B cell (primary cell): Measurements from ENCODE around the gene CLCN2. TPM values are rescaled to one million over a fixed set of nuclear protein-coding genes. Genes with fewer than 3 reads are reported as not detected.
A peak's percentile ranks its signal among the peaks of the same experiment; 100 is the strongest.

Experiments
- ATAC-seq: fragments of 200-7000 bp; cut with Tn5 transposase; one replicate; pipeline ENCODE4 v1.10.0; 2021; ENCODE audit warnings: low read depth, mild to moderate bottlenecking, moderate number of reproducible peaks, moderate library complexity
- CTCF ChIA-PET: fragments of 350-600 bp; sonication (Branson Sonifier 250); formaldehyde crosslinking; loops from one replicate; lab custom pipeline; 2021; ENCODE audit warnings: antibody characterized with exemption, inconsistent platforms; lab: Charles Lee
- POLR2A ChIA-PET: fragments of 350-600 bp; sonication (Branson Sonifier 250); formaldehyde crosslinking; loops from one replicate; lab custom pipeline; 2021; ENCODE audit warnings: antibody characterized with exemption; lab: Charles Lee
- DNase-seq: peaks from one replicate; pipeline ENCODE4 v3.0.0; 2013
- H2AFZ ChIP-seq: 2 replicates; pipeline ENCODE4 v1.6.1; 2012; ENCODE audit warnings: mild to moderate bottlenecking, low read depth, low read length; ENCODE audit not compliant: insufficient read depth, poor library complexity, severe bottlenecking
- H3K27ac ChIP-seq, 2 donors: 1 replicate in 1 of 2; 2 replicates in 1 of 2; pipeline ENCODE4 v1.5.1; 2012 to 2013; ENCODE audit warnings: low read length in 2 of 2, mild to moderate bottlenecking in 2 of 2, moderate library complexity in 1 of 2
- H3K27me3 ChIP-seq, 4 experiments: fragments of 200-600 bp in 1 of 4; sonication (generic) in 1 of 4; replicated peaks in 1 of 4; 1 replicate in 2 of 4; 2 replicates in 2 of 4; pipeline versions ENCODE4 v1.6.1 to v1.7.0; 2013 to 2016; ENCODE audit warnings: low read length in 3 of 4, mild to moderate bottlenecking in 2 of 4, mixed read lengths in 1 of 4, moderate library complexity in 1 of 4; ENCODE audit not compliant: insufficient read depth in 4 of 4, control insufficient read depth in 3 of 4; ENCODE audit errors: control extremely low read depth in 1 of 4
- H3K36me3 ChIP-seq, 2 experiments: replicated peaks in 1 of 2; 1 replicate in 1 of 2; 2 replicates in 1 of 2; pipeline versions ENCODE4 v1.6.1 to v1.7.1; 2013; ENCODE audit warnings: low read length in 1 of 2; ENCODE audit not compliant: insufficient read depth in 2 of 2, control insufficient read depth in 1 of 2; ENCODE audit errors: control extremely low read depth in 1 of 2, extremely low read depth in 1 of 2
- H3K4me1 ChIP-seq, 2 donors: fragments of 200-600 bp in 1 of 2; sonication (generic) in 1 of 2; 1 replicate in 1 of 2; 2 replicates in 1 of 2; pipeline versions ENCODE4 v1.5.1 to v1.6.1; 2013 to 2017; ENCODE audit warnings: low read length in 2 of 2; ENCODE audit not compliant: control insufficient read depth in 2 of 2, insufficient read depth in 2 of 2
- H3K4me2 ChIP-seq: replicated peaks from 2 replicates; pipeline ENCODE3; 2012; ENCODE audit warnings: mild to moderate bottlenecking, low read depth, low read length; ENCODE audit not compliant: poor library complexity, severe bottlenecking
- H3K4me3 ChIP-seq, 5 experiments: fragments of 200-600 bp in 1 of 5; sonication (generic) in 1 of 5; 1 replicate in 3 of 5; 2 replicates in 2 of 5; pipeline versions ENCODE4 v1.5.1 to v1.7.0; 2011 to 2016; ENCODE audit warnings: low read length in 4 of 5, mild to moderate bottlenecking in 4 of 5, low read depth in 2 of 5, control low read depth in 1 of 5, moderate library complexity in 1 of 5; ENCODE audit not compliant: insufficient read depth in 1 of 5; ENCODE audit errors: control extremely low read depth in 1 of 5, extremely low read depth in 1 of 5
- H3K79me2 ChIP-seq: fragments of 200-600 bp; sonication (generic); one replicate; pipeline ENCODE4 v1.6.0; 2016; ENCODE audit warnings: low read length; ENCODE audit not compliant: control insufficient read depth, insufficient read depth
- H3K9ac ChIP-seq: fragments of 200-600 bp; sonication (generic); 2 replicates; pipeline ENCODE4 v1.6.1; 2017; ENCODE audit warnings: mild to moderate bottlenecking, low read length, moderate library complexity
- H3K9me3 ChIP-seq, 3 donors: one replicate each; pipeline versions ENCODE4 v1.6.1 to v1.7.1; 2013; ENCODE audit warnings: low read length in 2 of 3; ENCODE audit not compliant: control insufficient read depth in 2 of 3, insufficient read depth in 1 of 3; ENCODE audit errors: control extremely low read depth in 1 of 3
- H4K20me1 ChIP-seq: 2 replicates; pipeline ENCODE4 v1.6.0; 2012; ENCODE audit warnings: mild to moderate bottlenecking, low read length; ENCODE audit not compliant: insufficient read depth, control insufficient read depth, poor library complexity, severe bottlenecking
- H3K27ac Mint-ChIP-seq: one replicate; pipeline ENCODE4 v1.8.0; 2021; ENCODE audit warnings: mixed read lengths
- H3K27me3 Mint-ChIP-seq: one replicate; pipeline ENCODE4 v1.8.0; 2021; ENCODE audit warnings: mixed read lengths
- H3K4me1 Mint-ChIP-seq: one replicate; pipeline ENCODE4 v1.8.0; 2021; ENCODE audit warnings: mixed read lengths
- H3K4me3 Mint-ChIP-seq: one replicate; pipeline ENCODE4 v1.8.0; 2021; ENCODE audit warnings: mixed read lengths
- H3K9me3 Mint-ChIP-seq: one replicate; pipeline ENCODE4 v1.8.0; 2022; ENCODE audit warnings: mixed read lengths; ENCODE audit not compliant: insufficient read depth
- EZH2 ChIP-seq: IDR thresholded peaks from 2 replicates; pipeline ENCODE4 v1.6.1; 2012; ENCODE audit warnings: borderline replicate concordance, low read depth, mild to moderate bottlenecking, moderate library complexity, low read length; ENCODE audit not compliant: insufficient read depth, poor library complexity, severe bottlenecking
- WGBS: methylation state at CpG from one replicate; pipeline ENCODE4 v1.1.5; 2013; ENCODE audit warnings: missing lambda C conversion rate; ENCODE audit not compliant: insufficient coverage; 5-methylcytosine and 5-hydroxymethylcytosine counted together
- intact Hi-C: fragments of 100-400 bp; cut with micrococcal nuclease; formaldehyde crosslinking; loops from one replicate; pipeline ENCODE4 v1.10.0; 2022
- polyA plus RNA-seq: library from polyadenylated mRNA; depleted of rRNA; stranded (reverse); fragments of >200 nt; gene quantifications from 2 replicates; pipeline ENCODE4 v1.2.3, GENCODE V29; 2012
- total RNA-seq, 2 donors: library from RNA; stranded (reverse); fragments of 120-200 nt in 1 of 2; gene quantifications; 1 replicate in 1 of 2; 2 replicates in 1 of 2; pipeline versions ENCODE4 v1.2.3 to v1.2.4, GENCODE V29; 2013 to 2022
- TF ChIP-seq, protein P1 (sequence below): fragments of 200-600 bp; IDR thresholded peaks from one replicate; pipeline ENCODE4 v1.8.0; 2022; ENCODE audit warnings: antibody characterized with exemption, mild to moderate bottlenecking

CLCN2 gene
- total and polyA plus RNA-seq, 2 donors (not counting 1 experiment from before 2014, with no cell fraction given): 6.1 to 8.1 TPM

DNA sequence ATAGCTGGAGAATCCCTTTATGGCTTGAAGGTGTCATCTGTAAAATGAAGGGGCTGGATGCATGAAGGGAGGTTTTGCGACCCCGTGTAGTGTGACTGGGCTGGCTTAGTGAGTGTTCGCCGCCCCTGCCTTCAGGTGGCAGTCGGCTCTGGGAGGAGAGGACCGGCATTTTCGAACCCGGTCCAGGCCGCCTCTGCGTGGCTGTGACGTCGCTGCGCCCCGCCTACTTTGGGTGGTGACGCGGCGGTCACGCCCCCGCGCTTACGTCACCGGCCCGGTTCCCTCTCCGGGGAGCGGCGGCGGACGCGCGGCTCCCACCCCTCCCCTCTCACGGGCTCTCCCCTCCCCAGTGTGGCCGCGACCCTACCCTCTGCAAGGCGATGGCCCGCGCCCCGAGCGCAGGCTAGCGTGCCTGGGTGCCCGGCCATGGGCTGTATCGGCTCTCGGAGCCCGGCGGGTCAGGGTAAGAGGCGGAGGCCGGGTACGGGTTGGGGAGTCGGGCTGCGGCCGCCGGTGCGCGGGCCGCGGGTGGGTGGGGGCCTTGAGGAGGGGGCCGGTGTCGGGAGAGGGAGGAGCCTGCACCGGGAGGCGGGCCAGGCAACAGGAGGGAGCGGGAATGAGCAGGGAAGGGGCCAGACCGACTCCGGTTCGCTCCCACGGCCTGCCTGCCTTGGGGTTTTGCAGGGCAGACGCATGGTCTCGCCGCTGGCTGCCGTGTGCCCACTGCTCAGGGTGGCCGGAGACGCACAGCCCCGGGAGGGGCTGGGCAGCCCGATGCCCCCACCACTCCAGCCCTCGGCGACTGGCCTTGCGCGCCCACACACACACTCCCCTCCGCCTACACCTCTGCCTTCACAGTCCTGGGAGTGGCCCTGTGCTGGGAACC, 25.5 kb downstream of the CLCN2 start:
- Mint-ChIP-seq H3K4me3 (peak overlapping the region; percentile 94), H3K9me3 (no peaks in the 10 kb centered on the region), H3K27ac (peak overlapping the region; percentile 90), H3K4me1 (peaks cover 30% of the 10 kb centered on the region), H3K27me3 (no peaks in the 10 kb centered on the region)
- Histone ChIP-seq H2AFZ (peak overlapping the region; percentile 85), H3K4me2 (peak overlapping the region; percentile 82), H3K9ac (peak overlapping the region; percentile 86), H4K20me1 (no peaks in the 10 kb centered on the region), H3K27ac (peak overlapping the region; percentile 93), H3K4me1 (peaks cover 14 to 25% of the 10 kb centered on the region in 2 donors), H3K4me3 (peak overlapping the region; percentile 51 to 83 (median 73)), H3K79me2 (peaks cover 19% of the 10 kb centered on the region), H3K27me3 (peaks cover 0 to 3% (median 0%) of the 10 kb centered on the region in 4 experiments), H3K9me3 (no peaks in the 10 kb centered on the region), H3K36me3 (peaks cover 1 to 40% of the 10 kb centered on the region in 2 experiments)
- ChIA-PET CTCF (no interaction called here), POLR2A (interaction anchor here (0.6 kb wide), 1 partner anchor 26 kb away, joined by 5 read pairs; the partner anchor contains the start of genes CLCN2 and POLR2H)
- TF ChIP-seq, protein P1, sequence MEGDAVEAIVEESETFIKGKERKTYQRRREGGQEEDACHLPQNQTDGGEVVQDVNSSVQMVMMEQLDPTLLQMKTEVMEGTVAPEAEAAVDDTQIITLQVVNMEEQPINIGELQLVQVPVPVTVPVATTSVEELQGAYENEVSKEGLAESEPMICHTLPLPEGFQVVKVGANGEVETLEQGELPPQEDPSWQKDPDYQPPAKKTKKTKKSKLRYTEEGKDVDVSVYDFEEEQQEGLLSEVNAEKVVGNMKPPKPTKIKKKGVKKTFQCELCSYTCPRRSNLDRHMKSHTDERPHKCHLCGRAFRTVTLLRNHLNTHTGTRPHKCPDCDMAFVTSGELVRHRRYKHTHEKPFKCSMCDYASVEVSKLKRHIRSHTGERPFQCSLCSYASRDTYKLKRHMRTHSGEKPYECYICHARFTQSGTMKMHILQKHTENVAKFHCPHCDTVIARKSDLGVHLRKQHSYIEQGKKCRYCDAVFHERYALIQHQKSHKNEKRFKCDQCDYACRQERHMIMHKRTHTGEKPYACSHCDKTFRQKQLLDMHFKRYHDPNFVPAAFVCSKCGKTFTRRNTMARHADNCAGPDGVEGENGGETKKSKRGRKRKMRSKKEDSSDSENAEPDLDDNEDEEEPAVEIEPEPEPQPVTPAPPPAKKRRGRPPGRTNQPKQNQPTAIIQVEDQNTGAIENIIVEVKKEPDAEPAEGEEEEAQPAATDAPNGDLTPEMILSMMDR: no peak
- TF ChIP-seq EZH2: no peak
- ATAC-seq (peak; percentile 80), DNase-seq (peak; percentile 92)
- WGBS: 1% methylated on average over 77 of the region's 77 CpGs
- intact Hi-C loops: loop anchor here (1.0 to 2.0 kb wide), 4 partner anchors 22 to 87 kb away; partner anchors contain the start of genes EEF1AKMT4, EIF4G1 and PSMD2
